Measurements from ENCODE around the gene DEFB123. TPM values are rescaled to one million over a fixed set of nuclear protein-coding genes. Genes with fewer than 3 reads are reported as not detected.
"Not testable (repeated sequence)": the region's sequence is repeated elsewhere in the genome, so short reads cannot be mapped to it uniquely, and the experiment has no call there.

Gene DEFB123
- total RNA-seq, 1 donor = not detected

DNA sequence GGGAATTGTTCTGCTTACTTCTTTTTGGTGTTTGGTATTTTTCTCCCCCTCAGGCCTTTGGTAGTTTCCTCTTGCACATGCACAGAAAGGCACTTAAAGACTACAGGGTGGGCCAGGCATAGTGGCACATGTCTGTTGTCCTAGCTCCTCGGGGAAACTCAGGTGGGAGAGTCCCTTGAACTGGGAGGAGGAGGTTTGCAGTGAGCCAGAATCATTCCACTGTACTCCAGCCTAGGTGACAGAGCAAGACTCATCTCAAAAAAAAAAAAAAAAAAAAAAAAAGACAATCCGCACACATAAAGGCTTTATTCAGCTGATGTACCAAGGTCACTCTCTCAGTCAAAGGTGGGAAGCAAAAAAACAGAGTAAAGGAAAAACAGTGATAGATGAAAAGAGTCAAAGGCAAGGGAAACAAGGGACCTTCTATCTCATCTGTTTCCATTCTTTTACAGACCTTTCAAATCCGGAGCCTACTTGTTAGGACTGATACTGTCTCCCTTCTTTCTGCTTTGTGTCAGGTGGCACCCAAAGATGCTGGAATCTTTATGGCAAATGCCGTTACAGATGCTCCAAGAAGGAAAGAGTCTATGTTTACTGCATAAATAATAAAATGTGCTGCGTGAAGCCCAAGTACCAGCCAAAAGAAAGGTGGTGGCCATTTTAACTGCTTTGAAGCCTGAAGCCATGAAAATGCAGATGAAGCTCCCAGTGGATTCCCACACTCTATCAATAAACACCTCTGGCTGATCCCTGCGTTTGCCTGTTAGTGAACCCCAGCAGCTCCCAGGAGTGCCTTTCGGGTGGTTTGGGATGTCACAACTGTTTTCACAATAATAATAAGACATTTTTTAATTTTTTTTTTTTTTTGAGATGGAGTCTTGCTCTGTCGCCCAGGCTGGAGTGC lies 9.3 kb downstream of the DEFB123 start:
- H3K9me3 ChIP-seq (ENCODE audit: low read depth, low read length) = no peaks in the 10 kb centered on the region
- H3K4me1 ChIP-seq (ENCODE audit: insufficient read depth, low read length) = no peaks in the 10 kb centered on the region
- H3K27me3 ChIP-seq (ENCODE audit: insufficient read depth, low read length) = no peaks in the 10 kb centered on the region
- H3K4me3 ChIP-seq (ENCODE audit: low read length) = no peak overlapping the region

DNA sequence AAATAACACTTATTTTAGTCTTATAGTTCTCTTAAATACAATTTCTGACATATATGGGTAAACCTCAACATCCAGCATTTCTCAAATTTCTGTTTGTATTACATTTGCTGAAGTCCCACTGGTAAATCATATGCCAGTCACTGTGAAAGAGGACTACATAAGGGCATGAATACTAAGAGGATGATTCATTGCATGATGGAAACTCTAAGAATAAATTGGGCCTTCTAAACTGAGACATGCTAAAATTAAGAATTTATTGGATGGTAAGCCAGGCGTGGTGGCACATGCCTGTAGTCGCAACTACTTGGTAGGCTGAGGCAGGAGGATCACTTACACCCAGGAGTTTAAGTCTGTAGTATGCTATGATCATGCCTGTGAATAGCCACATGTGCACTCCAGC lies 12.1 kb downstream of the DEFB123 start:
- no peaks in the 10 kb centered on the region for H3K27me3 ChIP-seq (ENCODE audit: insufficient read depth, low read length)
- no peaks in the 10 kb centered on the region for H3K9me3 ChIP-seq (ENCODE audit: low read depth, low read length)
- no peaks in the 10 kb centered on the region for H3K4me1 ChIP-seq (ENCODE audit: insufficient read depth, low read length)
- H3K4me3 ChIP-seq (ENCODE audit: low read length) = no peak overlapping the region

DNA sequence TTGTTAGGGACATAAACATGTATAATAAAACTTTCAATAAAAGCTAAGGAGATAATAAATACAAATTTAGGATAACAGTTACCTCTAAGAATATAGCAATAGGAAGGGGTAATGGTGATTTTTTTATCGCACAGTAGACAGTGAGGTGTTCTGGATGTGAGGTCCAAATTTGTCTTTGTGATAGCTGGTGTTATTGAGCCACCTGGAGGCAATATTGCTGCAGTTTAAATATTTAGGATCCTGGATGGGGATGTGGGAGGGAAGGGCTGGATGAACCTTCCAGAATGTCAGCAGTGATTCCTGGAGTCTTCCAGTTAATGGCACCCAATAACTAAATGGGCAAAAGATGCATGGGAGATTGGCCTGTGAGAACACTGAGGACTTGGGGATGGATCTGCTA lies 13.9 kb downstream of the DEFB123 start:
- peaks cover 5% of the 10 kb centered on the region for H3K27me3 ChIP-seq (ENCODE audit: insufficient read depth, low read length)
- no peak overlapping the region for H3K4me3 ChIP-seq (ENCODE audit: low read length)
- no peaks in the 10 kb centered on the region for H3K9me3 ChIP-seq (ENCODE audit: low read depth, low read length)
- no peaks in the 10 kb centered on the region for H3K4me1 ChIP-seq (ENCODE audit: insufficient read depth, low read length)

DNA sequence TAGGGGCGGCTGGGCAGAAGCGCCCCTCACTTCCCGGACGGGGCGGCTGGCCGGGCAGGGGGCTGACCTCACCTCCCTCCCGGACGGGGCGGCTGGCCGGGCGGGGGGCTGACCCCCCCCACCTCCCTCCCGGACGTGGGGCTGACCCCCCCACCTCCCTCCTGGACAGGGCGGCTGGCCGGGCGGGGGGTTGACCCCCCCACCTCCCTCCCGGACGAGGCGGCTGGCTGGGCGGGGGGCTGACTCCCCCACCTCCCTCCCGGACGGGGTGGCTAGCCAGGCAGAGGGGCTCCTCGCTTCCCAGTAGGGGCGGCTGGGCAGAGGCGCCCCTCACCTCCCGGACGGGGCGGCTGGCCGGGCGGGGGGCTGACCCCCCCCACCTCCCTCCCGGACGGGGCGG lies 30.5 kb downstream of the DEFB123 start:
- H3K4me3 ChIP-seq (ENCODE audit: low read length); H3K9me3 ChIP-seq (ENCODE audit: low read depth, low read length): not testable (repeated sequence)
- Histone ChIP-seq H3K4me1 (ENCODE audit: insufficient read depth, low read length) (peaks cover 17% of the 10 kb centered on the region), H3K27me3 (ENCODE audit: insufficient read depth, low read length) (peaks cover 16% of the 10 kb centered on the region)

DNA sequence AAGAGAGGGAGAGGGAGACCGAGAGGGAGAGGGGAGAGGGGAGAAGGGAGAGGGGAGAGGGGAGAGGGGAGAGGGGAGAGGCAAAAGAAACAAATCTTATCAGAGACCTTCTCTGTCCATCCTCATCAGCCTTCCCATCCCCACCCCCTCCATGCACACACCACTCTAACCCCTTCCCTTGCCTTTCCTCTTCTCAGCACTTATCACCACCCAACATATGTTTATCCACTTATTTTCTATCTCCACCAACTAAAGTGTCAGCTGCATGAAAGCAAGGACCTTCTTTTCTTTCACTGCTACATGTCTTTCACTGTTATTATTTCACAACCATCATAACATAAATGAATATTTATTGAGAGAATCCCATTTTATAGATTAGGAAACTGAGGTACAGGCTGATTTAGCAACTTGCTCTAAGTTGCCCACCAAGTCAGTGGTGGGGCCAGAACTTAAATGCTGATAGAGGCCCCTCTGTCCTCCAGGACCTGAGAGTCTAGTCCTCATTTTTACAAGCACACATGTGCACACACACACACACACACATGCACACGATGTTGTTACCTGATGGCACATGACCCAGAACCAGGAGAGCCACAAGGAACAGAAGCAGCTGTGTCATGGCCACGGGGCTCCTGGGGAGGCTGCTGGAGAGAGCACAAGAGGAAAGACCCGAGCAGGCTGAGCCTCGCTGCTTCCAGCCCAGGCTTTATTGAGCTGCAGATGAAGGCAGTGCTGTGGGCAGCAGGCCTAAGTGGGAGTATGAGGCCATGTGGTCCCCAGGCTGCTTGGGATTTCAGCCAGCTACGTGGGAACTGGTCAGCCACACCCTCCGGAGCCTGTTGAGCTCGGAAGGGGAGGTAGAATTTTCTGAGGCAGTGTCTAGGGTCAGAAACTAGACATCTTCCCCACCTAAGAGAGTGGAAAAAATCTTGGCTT lies 32.2 kb downstream of the DEFB123 start:
- Histone ChIP-seq H3K4me1 (ENCODE audit: insufficient read depth, low read length) (peaks cover 17% of the 10 kb centered on the region), H3K4me3 (ENCODE audit: low read length) (no peak overlapping the region), H3K9me3 (ENCODE audit: low read depth, low read length) (no peaks in the 10 kb centered on the region)

DNA sequence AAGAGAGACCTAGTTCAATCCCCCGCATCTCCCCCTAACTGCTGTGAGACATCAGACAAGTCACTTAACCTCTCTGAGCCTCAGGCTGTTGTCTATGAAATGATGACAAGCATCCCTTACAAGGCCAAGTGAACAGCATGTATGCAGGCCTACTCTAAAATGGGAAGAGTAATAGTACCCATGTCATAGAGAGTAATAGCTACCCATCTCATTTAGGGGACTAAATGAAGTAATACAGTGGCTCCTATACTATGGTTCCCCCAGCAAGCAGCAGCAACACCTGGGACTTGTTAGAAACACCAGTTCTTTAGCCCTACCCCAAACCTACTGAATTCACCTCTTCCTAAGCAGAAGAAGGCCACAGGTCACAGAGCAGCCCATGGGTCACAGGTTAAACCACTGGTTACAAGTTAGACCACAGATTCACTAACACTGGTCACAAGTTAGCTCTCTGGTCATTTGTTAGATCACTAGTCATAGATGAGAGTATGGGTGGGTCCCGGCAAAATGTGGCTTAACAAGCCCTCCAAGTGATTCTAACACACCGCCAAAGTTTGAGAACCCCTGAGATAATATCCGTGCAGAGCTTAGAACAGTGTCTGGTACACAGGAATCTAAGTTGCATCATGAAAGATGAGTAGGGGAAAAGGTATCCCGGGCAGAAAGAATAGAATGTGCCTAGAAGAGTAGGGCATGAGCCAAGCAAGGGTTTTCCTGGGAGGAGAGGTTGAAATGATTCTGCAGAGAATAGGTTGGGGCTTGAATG lies 33.1 kb downstream of the DEFB123 start:
- Histone ChIP-seq H3K9me3 (ENCODE audit: low read depth, low read length) (no peaks in the 10 kb centered on the region), H3K27me3 (ENCODE audit: insufficient read depth, low read length) (peaks cover 28% of the 10 kb centered on the region), H3K4me1 (ENCODE audit: insufficient read depth, low read length) (peaks cover 17% of the 10 kb centered on the region), H3K4me3 (ENCODE audit: low read length) (no peak overlapping the region)

More for the DNA sequence above, 32.2 kb downstream of the DEFB123 start:
- H3K27me3 ChIP-seq (ENCODE audit: insufficient read depth, low read length) = peaks cover 28% of the 10 kb centered on the region

DNA sequence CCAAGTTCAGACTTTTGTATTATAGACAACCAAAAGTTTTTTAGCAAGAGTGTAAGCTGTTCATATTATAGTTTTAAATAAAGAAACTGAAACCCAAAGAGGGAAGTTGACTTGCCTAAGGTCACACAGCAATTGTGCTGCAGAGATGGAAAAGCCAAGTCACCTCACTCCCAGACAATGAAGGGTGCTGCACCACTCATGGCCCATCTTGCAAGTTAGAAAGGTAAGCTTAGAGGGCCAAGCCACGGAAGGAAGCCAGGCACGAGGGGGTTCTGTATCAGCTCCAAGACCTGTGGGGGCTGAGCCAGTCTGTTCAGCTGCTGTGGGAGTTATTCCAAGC lies 33.6 kb downstream of the DEFB123 start:
- no peak overlapping the region for H3K4me3 ChIP-seq (ENCODE audit: low read length)
- H3K9me3 ChIP-seq (ENCODE audit: low read depth, low read length) = no peaks in the 10 kb centered on the region
- peaks cover 17% of the 10 kb centered on the region for H3K4me1 ChIP-seq (ENCODE audit: insufficient read depth, low read length)

DNA sequence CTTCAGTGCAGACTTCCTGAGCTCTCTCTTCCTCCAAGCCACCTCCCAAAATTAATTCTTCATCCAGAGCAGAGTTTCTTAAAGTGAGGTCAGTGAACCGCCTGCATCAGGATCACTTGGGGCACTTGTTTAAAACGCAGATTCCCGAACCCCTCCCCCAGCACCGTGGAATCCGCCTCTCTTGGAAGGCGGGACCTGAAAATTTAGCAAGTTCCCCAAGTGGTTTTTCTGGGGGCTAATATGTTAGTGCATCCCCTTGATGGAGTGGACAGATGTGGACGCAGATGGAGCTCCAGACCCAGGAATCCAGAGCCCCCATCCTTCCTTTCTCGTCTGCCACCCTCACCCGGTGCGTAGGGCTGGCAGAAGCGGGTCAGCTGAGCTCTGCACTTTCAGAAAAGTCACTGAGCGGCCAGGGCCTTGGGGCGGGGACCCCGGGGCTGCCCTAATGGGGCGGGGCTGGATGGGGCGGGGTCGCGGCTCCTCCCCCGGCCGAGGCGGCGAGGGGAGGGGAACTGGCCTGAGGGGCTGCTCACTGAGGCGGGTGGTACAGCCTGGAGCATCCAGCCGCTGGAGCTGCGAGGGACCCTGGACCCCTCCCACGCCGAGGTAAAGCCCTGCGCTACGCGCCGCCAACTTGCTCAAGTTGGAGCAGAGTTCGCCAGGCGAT lies 34.5 kb downstream of the DEFB123 start, which contains the start of the genes DEFB124 and REM1:
TSS of gene DEFB124 (minus strand) at position 370 of the 670 bp plus-strand sequence. CDS start 2,114 bp downstream, outside the sequence.
TSS of gene REM1 (plus strand) at position 531 of the 670 bp plus-strand sequence. CDS start 1,158 bp downstream, outside the sequence.
- peaks cover 28% of the 10 kb centered on the region for H3K27me3 ChIP-seq (ENCODE audit: insufficient read depth, low read length)
- H3K9me3 ChIP-seq (ENCODE audit: low read depth, low read length) = no peaks in the 10 kb centered on the region
- peaks cover 17% of the 10 kb centered on the region for H3K4me1 ChIP-seq (ENCODE audit: insufficient read depth, low read length)
- H3K4me3 ChIP-seq (ENCODE audit: low read length) = no peak within 1 kb of the TSS

More for the DNA sequence above, 33.6 kb downstream of the DEFB123 start:
- H3K27me3 ChIP-seq (ENCODE audit: insufficient read depth, low read length) = peaks cover 28% of the 10 kb centered on the region

DNA sequence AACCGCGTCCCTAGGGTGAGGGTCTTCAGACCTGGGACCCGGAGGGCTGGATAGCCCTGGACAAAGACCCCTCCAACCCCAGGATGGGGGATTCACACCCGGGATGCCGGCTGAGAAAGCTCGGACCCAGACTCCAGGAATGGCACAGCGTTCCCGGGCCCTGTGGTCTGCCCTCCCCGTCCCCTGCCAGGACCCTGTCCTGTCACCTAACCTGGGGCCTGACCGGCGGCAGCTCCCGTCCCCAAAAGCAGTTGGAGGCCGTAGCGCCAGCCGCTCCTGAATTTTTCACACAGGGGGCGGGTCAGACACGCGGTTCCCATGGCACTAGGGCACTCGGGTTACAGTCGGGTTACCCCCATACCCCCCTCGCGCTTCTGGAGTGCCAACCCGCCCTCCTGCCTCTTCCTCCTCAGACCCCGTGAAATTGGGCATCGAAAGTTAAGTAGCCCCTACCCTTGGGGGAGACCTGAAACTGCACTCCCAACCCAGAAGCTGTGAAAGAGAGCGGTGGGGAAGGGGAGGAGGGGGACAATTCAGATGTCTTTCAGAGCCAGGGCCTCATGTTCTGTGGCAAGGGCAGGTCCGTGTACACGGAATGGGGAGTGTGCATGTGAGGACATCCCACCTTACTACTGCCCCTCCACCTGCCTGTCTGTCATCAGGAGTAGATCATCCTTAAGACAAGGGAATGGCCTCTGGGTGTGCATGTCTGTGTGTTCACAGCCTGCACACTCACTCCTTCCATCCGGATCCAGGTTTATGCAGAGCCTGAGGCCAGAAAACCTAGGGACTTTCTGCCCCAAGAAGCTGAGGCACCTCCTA lies 35.3 kb downstream of the DEFB123 start:
- peaks cover 28% of the 10 kb centered on the region for H3K27me3 ChIP-seq (ENCODE audit: insufficient read depth, low read length)
- no peak overlapping the region for H3K4me3 ChIP-seq (ENCODE audit: low read length)
- H3K4me1 ChIP-seq (ENCODE audit: insufficient read depth, low read length) = peaks cover 17% of the 10 kb centered on the region
- H3K9me3 ChIP-seq (ENCODE audit: low read depth, low read length) = no peaks in the 10 kb centered on the region

DNA sequence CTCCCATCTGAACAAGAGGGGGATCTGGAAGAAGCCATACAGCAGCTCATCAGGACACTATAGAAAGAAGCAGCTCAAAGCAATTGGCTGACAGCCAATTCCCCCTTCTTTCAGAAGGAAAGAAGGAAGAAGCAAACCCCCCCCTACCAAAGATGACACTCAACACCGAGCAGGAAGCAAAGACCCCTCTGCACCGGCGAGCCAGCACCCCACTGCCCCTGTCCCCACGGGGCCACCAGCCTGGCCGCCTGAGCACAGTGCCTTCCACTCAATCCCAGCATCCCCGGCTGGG lies 35.8 kb downstream of the DEFB123 start:
- H3K4me3 ChIP-seq (ENCODE audit: low read length) = no peak overlapping the region
- peaks cover 28% of the 10 kb centered on the region for H3K27me3 ChIP-seq (ENCODE audit: insufficient read depth, low read length)
- no peaks in the 10 kb centered on the region for H3K9me3 ChIP-seq (ENCODE audit: low read depth, low read length)
- peaks cover 17% of the 10 kb centered on the region for H3K4me1 ChIP-seq (ENCODE audit: insufficient read depth, low read length)

DNA sequence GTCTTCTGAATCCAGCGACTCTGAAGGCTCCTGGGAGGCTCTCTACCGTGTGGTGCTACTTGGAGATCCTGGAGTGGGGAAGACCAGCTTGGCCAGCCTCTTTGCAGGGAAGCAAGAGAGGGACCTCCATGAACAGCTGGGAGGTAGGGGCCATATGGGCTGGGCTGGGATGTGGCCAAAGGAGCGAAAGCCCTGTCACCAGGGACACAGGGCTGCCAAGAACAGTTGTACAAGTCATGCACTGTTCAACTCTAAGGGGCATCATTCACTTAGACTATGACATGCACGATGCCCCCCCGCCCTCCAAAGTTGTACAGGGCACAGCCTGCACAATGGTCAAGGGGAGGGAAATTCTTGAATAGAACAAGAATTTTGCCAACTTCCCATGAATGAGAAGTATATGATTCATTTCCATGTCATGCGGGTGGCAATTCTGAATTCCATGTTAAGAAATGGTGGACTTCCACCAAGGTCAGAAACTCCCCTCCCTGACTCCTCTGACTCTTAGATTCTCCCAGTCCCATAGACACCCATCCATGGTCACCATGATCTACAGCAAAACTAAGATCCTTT lies 36.3 kb downstream of the DEFB123 start:
- H3K27me3 ChIP-seq (ENCODE audit: insufficient read depth, low read length) = peaks cover 28% of the 10 kb centered on the region
- no peaks in the 10 kb centered on the region for H3K9me3 ChIP-seq (ENCODE audit: low read depth, low read length)
- peaks cover 17% of the 10 kb centered on the region for H3K4me1 ChIP-seq (ENCODE audit: insufficient read depth, low read length)
- no peak overlapping the region for H3K4me3 ChIP-seq (ENCODE audit: low read length)

DNA sequence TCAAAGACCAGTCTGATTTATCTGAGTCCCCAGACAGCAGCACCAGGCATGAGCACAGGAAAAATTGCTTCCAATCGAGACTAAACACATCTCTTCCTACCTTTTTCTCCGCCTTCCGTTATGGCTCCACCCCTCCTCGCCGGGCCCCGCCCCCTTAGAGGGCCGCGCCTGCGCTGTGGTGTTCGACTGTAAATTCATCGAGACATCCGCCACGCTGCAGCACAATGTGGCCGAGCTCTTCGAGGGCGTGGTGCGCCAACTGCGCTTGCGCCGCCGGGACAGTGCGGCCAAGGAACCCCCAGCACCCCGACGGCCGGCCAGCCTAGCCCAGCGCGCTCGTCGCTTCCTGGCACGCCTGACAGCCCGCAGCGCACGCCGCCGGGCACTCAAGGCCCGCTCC lies 43.6 kb downstream of the DEFB123 start:
- Histone ChIP-seq H3K9me3 (ENCODE audit: low read depth, low read length) (no peaks in the 10 kb centered on the region), H3K4me3 (ENCODE audit: low read length) (no peak overlapping the region), H3K4me1 (ENCODE audit: insufficient read depth, low read length) (no peaks in the 10 kb centered on the region), H3K27me3 (ENCODE audit: insufficient read depth, low read length) (peaks cover 20% of the 10 kb centered on the region)
